ENCODE data around the gene PRCP. TPM values are rescaled to one million over a fixed set of nuclear protein-coding genes. Genes with fewer than 3 reads are reported as not detected.
"Not testable (repeated sequence)": the region's sequence is repeated elsewhere in the genome, so short reads cannot be mapped to it uniquely, and the experiment has no call there.

The PRCP gene
- total RNA-seq, 1 experiment from 2014 or later: 49.1 TPM

DNA sequence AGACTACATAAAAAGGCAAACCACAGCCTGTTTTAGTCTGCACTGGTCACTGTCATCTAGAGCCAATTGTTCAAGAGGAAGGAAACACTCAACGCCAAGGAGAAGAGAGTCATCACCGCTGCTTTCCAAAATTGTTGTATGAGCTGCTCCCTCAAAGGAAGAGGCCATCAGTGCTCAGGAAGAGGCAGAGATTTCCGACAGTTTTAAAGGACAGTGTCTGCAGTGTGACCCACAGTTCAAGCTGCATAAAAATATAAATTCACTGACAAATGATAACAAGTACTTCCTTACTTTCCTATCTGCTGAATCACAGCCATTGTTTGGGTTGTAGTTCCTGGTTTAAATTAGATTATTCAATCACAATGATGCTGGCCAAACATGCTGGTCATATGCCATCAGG, 16.4 kb downstream of the PRCP start:
- no peak for DNase-seq (ENCODE audit: low spot score)
- in situ Hi-C loops (cut with HindIII; ENCODE audit: low sequenced_read_pairs): no loop called here

- in situ Hi-C loops (cut with HindIII; ENCODE audit: low sequenced_read_pairs): no loop called here
- DNase-seq (ENCODE audit: low spot score): no peak
Measured at GRCh38 chr11:82874646-82875523, 25.3 kb downstream of the PRCP start.

DNA sequence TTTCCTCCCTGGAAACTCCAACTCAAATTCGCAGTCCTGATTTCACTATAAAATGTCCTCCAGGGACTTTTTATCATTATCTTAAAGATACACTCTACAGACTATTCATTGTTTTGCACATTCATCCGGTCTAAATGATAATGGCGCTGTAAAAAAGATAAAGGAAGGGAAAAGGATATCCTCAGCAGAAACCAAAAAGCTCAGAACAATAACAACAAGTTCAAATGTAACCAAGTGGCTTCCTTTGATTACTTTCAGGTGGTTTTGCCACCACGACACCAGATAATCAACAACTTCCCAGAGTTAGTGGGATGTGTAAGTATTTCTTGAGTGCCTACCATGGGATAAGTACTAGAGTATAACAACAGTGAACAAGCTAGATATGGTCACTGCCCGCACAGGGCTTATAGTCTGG, 26.3 kb downstream of the PRCP start:
- no peak for DNase-seq (ENCODE audit: low spot score)
- in situ Hi-C loops (cut with HindIII; ENCODE audit: low sequenced_read_pairs): no loop called here

GRCh38 chr11:82872377-82873150, 27.7 kb downstream of the PRCP start:
- peak; percentile 20 for DNase-seq (ENCODE audit: low spot score)
- in situ Hi-C loops (cut with HindIII; ENCODE audit: low sequenced_read_pairs): no loop called here

DNA sequence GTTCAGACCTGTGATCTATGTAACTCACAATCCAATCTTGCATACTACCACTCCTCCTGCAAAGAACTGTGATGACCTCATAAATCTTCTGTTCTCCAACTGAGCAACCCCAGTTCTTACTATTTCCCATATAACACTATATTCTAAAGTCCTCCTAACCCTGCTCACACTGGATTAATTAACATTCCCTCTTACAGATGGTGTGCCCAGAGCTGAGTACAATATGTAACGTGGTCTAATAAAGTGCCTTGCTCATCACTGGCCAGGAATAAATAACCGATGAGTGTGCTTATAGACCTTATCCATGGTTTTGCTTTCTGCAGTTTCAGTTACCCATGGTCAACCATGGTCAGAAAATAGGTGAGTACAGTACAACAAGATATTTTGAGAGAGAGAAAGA, 28.6 kb downstream of the PRCP start:
- in situ Hi-C loops (cut with HindIII; ENCODE audit: low sequenced_read_pairs): no loop called here
- no peak for DNase-seq (ENCODE audit: low spot score)

GRCh38 chr11:82869657-82870056, 30.6 kb downstream of the PRCP start:
- in situ Hi-C loops (cut with HindIII; ENCODE audit: low sequenced_read_pairs): no loop called here
- DNase-seq (ENCODE audit: low spot score): no peak

DNA sequence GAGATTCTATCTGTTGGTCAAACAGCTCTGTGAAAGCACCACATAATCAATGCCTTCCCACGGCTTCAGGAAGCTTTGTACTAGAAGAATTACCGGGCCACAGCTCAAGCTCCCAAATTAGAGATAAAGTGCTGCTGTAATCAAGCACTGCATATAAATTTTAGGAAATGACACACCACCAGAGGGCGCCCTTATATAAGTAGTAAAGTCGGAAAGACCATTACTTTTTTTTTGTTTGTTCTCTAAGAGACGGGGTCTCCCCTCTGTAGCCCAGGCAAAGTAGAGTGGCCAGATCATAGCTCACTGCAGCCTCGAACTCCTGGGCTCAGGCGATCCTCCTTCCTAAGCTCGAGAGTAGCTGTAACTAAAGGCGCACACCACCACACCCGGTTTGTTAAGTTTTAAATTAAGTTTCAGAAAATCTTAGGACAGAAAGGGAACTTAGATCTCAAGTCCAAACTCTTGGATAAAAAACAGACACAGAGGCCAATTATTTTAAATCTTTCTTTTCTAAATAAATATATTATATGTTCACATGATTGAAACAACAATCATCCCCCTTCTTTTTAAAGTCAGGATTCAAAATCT, 32.6 kb downstream of the PRCP start:
- peak; percentile 80 for DNase-seq (ENCODE audit: low spot score)
- in situ Hi-C loops (cut with HindIII; ENCODE audit: low sequenced_read_pairs): no loop called here

GRCh38 chr11:82865841-82866240, 34.4 kb downstream of the PRCP start:
- no peak for DNase-seq (ENCODE audit: low spot score)
- in situ Hi-C loops (cut with HindIII; ENCODE audit: low sequenced_read_pairs): no loop called here

DNA sequence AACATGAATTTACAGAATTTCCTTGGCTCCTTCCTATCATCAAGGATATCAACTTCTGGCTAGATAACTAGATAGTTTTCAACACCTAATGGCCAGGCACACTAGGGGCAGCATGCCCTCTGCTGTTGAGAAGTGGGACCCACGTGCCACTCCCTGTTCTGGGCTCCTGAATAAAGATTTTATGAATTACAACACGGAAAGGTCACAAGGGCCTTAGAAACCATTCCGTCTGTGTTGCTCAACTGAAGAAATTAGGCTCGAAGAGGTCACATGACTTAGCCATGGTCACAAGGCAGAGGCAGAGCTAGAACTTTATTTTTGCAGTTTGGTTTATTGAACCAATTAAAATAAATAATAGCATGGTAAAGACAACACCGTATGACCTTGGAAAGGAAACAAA, 36.0 kb downstream of the PRCP start:
- in situ Hi-C loops (cut with HindIII; ENCODE audit: low sequenced_read_pairs): no loop called here
- DNase-seq (ENCODE audit: low spot score): peak; percentile 38

- no peak for DNase-seq (ENCODE audit: low spot score)
- in situ Hi-C loops (cut with HindIII; ENCODE audit: low sequenced_read_pairs): no loop called here
Measured at GRCh38 chr11:82863209-82863608, 37.0 kb downstream of the PRCP start.

DNA sequence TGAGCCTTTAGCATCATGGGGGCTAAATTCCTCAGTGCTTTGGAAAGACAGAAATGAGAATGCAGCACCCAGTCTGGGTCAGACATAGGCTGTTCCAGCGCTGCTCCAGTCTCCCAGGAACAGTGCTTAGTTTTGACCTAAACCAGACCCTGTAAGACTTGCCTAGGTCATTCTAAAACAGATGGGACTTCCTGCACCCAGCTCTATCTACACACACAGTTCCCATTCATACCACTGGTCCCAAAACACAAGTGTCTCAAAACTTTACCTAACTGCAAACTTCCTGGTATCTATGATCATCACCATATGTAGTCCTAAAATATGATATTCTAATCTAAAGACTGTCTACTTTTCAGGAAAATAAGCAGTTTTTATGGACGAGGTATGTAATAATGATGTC, 37.9 kb downstream of the PRCP start:
- no peak for DNase-seq (ENCODE audit: low spot score)
- in situ Hi-C loops (cut with HindIII; ENCODE audit: low sequenced_read_pairs): no loop called here

DNA sequence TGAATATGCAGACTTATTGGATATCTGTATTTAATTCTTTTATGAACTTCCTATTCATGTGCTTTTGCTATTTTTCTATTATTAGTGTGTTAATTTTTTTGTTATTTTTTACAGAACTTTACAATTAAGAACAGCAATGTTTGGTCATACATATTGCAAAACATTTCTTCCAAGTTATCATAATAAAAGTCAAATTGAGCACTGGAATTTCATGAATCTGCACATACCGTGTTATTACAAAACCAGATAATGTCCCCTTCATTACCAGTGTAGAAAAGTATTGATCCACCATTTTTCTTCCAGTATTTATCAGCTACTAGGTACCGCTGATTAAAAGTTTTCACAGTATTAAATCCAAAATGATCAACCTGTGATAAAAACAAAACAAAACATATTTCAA, 40.5 kb downstream of the PRCP start:
- DNase-seq (ENCODE audit: low spot score): no peak

GRCh38 chr11:82858556-82859091, 41.6 kb downstream of the PRCP start:
- no peak for DNase-seq (ENCODE audit: low spot score)
- in situ Hi-C loops (cut with HindIII; ENCODE audit: low sequenced_read_pairs): no loop called here

More for the DNA sequence above, 40.5 kb downstream of the PRCP start:
- in situ Hi-C loops (cut with HindIII; ENCODE audit: low sequenced_read_pairs): no loop called here

GRCh38 chr11:82858133-82858532, 42.1 kb downstream of the PRCP start:
- in situ Hi-C loops (cut with HindIII; ENCODE audit: low sequenced_read_pairs): no loop called here
- no peak for DNase-seq (ENCODE audit: low spot score)

- DNase-seq (ENCODE audit: low spot score): no peak
- in situ Hi-C loops (cut with HindIII; ENCODE audit: low sequenced_read_pairs): no loop called here
Measured at GRCh38 chr11:82857145-82857544, 43.1 kb downstream of the PRCP start.

- no peak for DNase-seq (ENCODE audit: low spot score)
- in situ Hi-C loops (cut with HindIII; ENCODE audit: low sequenced_read_pairs): no loop called here
Measured at GRCh38 chr11:82855616-82856015, 44.6 kb downstream of the PRCP start.

- DNase-seq (ENCODE audit: low spot score); in situ Hi-C loops (cut with HindIII; ENCODE audit: low sequenced_read_pairs): not testable (repeated sequence)
Measured at GRCh38 chr11:82854916-82855315, 45.3 kb downstream of the PRCP start.

- in situ Hi-C loops (cut with HindIII; ENCODE audit: low sequenced_read_pairs): no loop called here
- DNase-seq (ENCODE audit: low spot score): no peak
Measured at GRCh38 chr11:82854242-82854641, 46.0 kb downstream of the PRCP start.

DNA sequence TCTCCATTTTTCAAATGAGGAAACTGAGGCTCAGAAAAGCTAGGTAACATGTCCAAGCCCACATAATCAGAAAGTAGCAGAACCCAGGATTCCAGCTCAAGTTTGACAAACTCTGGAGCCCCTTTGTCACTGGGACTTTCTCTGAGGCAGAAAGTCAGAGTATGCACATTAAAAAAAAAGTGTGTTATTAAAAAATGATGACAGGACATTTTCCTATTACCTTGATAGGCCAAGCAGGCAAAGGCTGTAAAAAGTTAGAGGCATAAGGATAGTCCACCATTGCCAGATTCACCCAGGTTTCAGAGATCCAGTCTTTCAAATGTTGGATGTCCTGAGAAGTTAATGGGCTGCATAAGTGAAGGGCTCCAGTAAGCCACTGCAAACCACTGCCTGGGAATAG, 51.4 kb downstream of the PRCP start:
- DNase-seq (ENCODE audit: low spot score): no peak
- in situ Hi-C loops (cut with HindIII; ENCODE audit: low sequenced_read_pairs): no loop called here
